Ovary (tissue), 9 donors: Measurements from ENCODE around the gene PIAS2. TPM values are rescaled to one million over a fixed set of nuclear protein-coding genes. Genes with fewer than 3 reads are reported as not detected.

Source experiments
- DNase-seq, 5 donors: peaks; one replicate each; pipeline ENCODE4 v3.0.0-alpha.2; 2019 to 2020
- H3K27ac ChIP-seq, 2 donors: fragments of 200-600 bp; one replicate each; pipeline versions ENCODE4 v1.5.1 to v1.8.0; 2019 to 2022
- H3K27me3 ChIP-seq: fragments of 200-600 bp; one replicate; pipeline ENCODE4 v1.8.0; 2022
- H3K36me3 ChIP-seq: fragments of 200-600 bp; sonication (generic); one replicate; pipeline ENCODE4 v1.5.1; 2019
- H3K4me1 ChIP-seq: one replicate; pipeline ENCODE4 v1.8.1; 2013; ENCODE audit warnings: mild to moderate bottlenecking, moderate library complexity; ENCODE audit not compliant: insufficient read depth
- H3K4me3 ChIP-seq: fragments of 200-600 bp; sonication (generic); one replicate; pipeline ENCODE4 v1.5.1; 2017
- H3K9me3 ChIP-seq, 2 donors: fragments of 200-600 bp in 1 of 2; sonication (generic) in 1 of 2; one replicate each; pipeline versions ENCODE4 v1.5.1 to v1.8.1; 2013 to 2019; ENCODE audit warnings: mild to moderate bottlenecking in 1 of 2, moderate library complexity in 1 of 2
- CTCF ChIP-seq, 3 donors: fragments of 450-650 bp in 2 of 3; fragments of 200-600 bp in 1 of 3; IDR thresholded peaks; one replicate each; pipeline versions ENCODE4 v1.5.1 to v1.8.0; 2016 to 2022; ENCODE audit warnings: antibody characterized with exemption in 3 of 3, mild to moderate bottlenecking in 1 of 3
- EP300 ChIP-seq: sonication (generic); formaldehyde crosslinking; IDR thresholded peaks from one replicate; pipeline ENCODE4 v1.6.1; 2017; ENCODE audit warnings: antibody characterized with exemption
- POLR2A ChIP-seq: fragments of 450-650 bp; IDR thresholded peaks from one replicate; pipeline ENCODE4 v1.6.1; 2017; ENCODE audit warnings: antibody characterized with exemption, mild to moderate bottlenecking, moderate library complexity
- WGBS, 3 donors: extraction: QIAGEN DNeasy Blood & Tissue Kit in 1 of 3; methylation state at CpG; one replicate each; pipeline versions ENCODE4 v1.1.5 to v1.1.7; 2013 to 2017; 5-methylcytosine and 5-hydroxymethylcytosine counted together
- intact Hi-C, 4 donors: fragments of 100-400 bp; cut with DNase I; formaldehyde crosslinking; loops; one replicate each; pipeline versions ENCODE4 v1.11.0 to v1.15.1; 2022 to 2023
- polyA plus RNA-seq, 2 donors: library from polyadenylated mRNA; stranded (reverse); fragments of 200-250 nt in 1 of 2; fragments of 350-450 nt in 1 of 2; fragmentation: Illumina TruSeq in 1 of 2; extraction: RNeasy Lipid Tissue Mini Kit (QIAGEN cat#74804) in 1 of 2; gene quantifications; one replicate each; pipeline ENCODE4 v1.2.3, GENCODE V29; 2013 to 2014
- total RNA-seq, 7 donors: library from RNA; depleted of rRNA in 2 of 7; stranded (reverse); fragments of >200 nt in 2 of 7; fragmentation: NEBNext Ultra II Directional in 3 of 7; extraction: Animal tissue kit (Norgen Biotek cat#: 25700) in 3 of 7; gene quantifications; one replicate each; pipeline versions ENCODE4 v1.1.0 to v1.2.4, GENCODE V29; 2016 to 2023
- donor health status: DM: no; HTN: no; CAD: no; lungs with moderate emphysema.
- donor health status: DM: no; HTN: no; CAD: no.
- donor health status: Bipolar disorder and iron deficiency.
- donor health status: DM: yes; HTN: yes; CAD: no.
- donor health status: DM: no; HTN: no; CAD: no.
- donor health status: DM: yes; HTN: yes; CAD: no.

Gene PIAS2
- total and polyA plus RNA-seq, 9 donors = 5.1 to 41.3 (median 34.4) TPM

GRCh38 chr18:46794607-46795006 lies 122.7 kb downstream of the PIAS2 start:
- no peaks in the 10 kb centered on the region for H3K36me3 ChIP-seq
- intact Hi-C loops = no loop called here
- DNase-seq = no peak
- H3K4me1 ChIP-seq = no peaks in the 10 kb centered on the region
- no peak overlapping the region for H3K27ac ChIP-seq
- H3K4me3 ChIP-seq = no peak overlapping the region
- TF ChIP-seq CTCF (IDR thresholded peaks at IDR 0.05) (no peak), POLR2A (no peak), EP300 (no peak)
- WGBS, 3 donors = 73 to 77% (median 75%) methylated on average over 1 of the region's 1 CpG
- no peaks in the 10 kb centered on the region for H3K27me3 ChIP-seq
- no peaks in the 10 kb centered on the region for H3K9me3 ChIP-seq

GRCh38 chr18:46793565-46793964 lies 123.7 kb downstream of the PIAS2 start:
- Histone ChIP-seq H3K27ac (no peak overlapping the region), H3K4me1 (no peaks in the 10 kb centered on the region), H3K4me3 (no peak overlapping the region), H3K36me3 (no peaks in the 10 kb centered on the region), H3K9me3 (no peaks in the 10 kb centered on the region), H3K27me3 (no peaks in the 10 kb centered on the region)
- TF ChIP-seq EP300 = no peak
- TF ChIP-seq CTCF (IDR thresholded peaks at IDR 0.05) = no peak
- TF ChIP-seq POLR2A = no peak
- DNase-seq = no peak
- WGBS, 3 donors = 71 to 76% (median 72%) methylated on average over 3 of the region's 3 CpGs
- intact Hi-C loops = no loop called here

GRCh38 chr18:46789088-46789487 lies 128.2 kb downstream of the PIAS2 start:
- Histone ChIP-seq H3K4me3 (no peak overlapping the region), H3K36me3 (no peaks in the 10 kb centered on the region), H3K27me3 (no peaks in the 10 kb centered on the region), H3K4me1 (no peaks in the 10 kb centered on the region), H3K27ac (no peak overlapping the region), H3K9me3 (no peaks in the 10 kb centered on the region)
- WGBS, 3 donors = 79 to 94% (median 88%) methylated on average over 4 of the region's 4 CpGs
- TF ChIP-seq CTCF (IDR thresholded peaks at IDR 0.05) (no peak), EP300 (no peak), POLR2A (no peak)
- intact Hi-C loops = no loop called here
- DNase-seq = no peak

GRCh38 chr18:46787674-46788073 lies 129.6 kb downstream of the PIAS2 start:
- 69 to 72% (median 71%) methylated on average over 3 of the region's 3 CpGs for WGBS, 3 donors
- no peak for TF ChIP-seq EP300
- no peak for TF ChIP-seq POLR2A
- no peak for TF ChIP-seq CTCF (IDR thresholded peaks at IDR 0.05)
- no peak for DNase-seq
- Histone ChIP-seq H3K27me3 (no peaks in the 10 kb centered on the region), H3K36me3 (no peaks in the 10 kb centered on the region), H3K4me3 (no peak overlapping the region), H3K27ac (no peak overlapping the region), H3K4me1 (no peaks in the 10 kb centered on the region), H3K9me3 (no peaks in the 10 kb centered on the region)
- intact Hi-C loops = no loop called here

GRCh38 chr18:46772357-46772756 lies 144.9 kb downstream of the PIAS2 start:
- WGBS, 3 donors = 64 to 72% (median 65%) methylated on average over 5 of the region's 5 CpGs
- no peaks in the 10 kb centered on the region for H3K4me1 ChIP-seq
- H3K36me3 ChIP-seq = no peaks in the 10 kb centered on the region
- intact Hi-C loops = no loop called here
- no peak overlapping the region for H3K4me3 ChIP-seq
- H3K27me3 ChIP-seq = no peaks in the 10 kb centered on the region
- no peak overlapping the region for H3K27ac ChIP-seq
- DNase-seq = no peak
- TF ChIP-seq CTCF (IDR thresholded peaks at IDR 0.05) (no peak), EP300 (no peak), POLR2A (no peak)
- H3K9me3 ChIP-seq = no peaks in the 10 kb centered on the region
